Subcutaneous adipose tissue (tissue), 4 donors: ENCODE results near the gene TMEM156. TPM values are rescaled to one million over a fixed set of nuclear protein-coding genes. Genes with fewer than 3 reads are reported as not detected.

Experiments used
- total RNA-seq, 4 donors: library from RNA; depleted of rRNA; stranded (reverse); fragments of >200 nt; gene quantifications; one replicate each; pipeline ENCODE4 v1.1.0, GENCODE V29; 2016
- TF ChIP-seq, protein P1 (sequence below): fragments of 450-650 bp; IDR thresholded peaks from one replicate; pipeline ENCODE4 v1.5.1; 2016; ENCODE audit warnings: low read depth, mild to moderate bottlenecking, control low read depth, antibody characterized with exemption, moderate library complexity

Gene TMEM156
- total RNA-seq, 4 donors from 2014 or later, result 0.49 to 1.0 TPM; not detected in 2

DNA sequence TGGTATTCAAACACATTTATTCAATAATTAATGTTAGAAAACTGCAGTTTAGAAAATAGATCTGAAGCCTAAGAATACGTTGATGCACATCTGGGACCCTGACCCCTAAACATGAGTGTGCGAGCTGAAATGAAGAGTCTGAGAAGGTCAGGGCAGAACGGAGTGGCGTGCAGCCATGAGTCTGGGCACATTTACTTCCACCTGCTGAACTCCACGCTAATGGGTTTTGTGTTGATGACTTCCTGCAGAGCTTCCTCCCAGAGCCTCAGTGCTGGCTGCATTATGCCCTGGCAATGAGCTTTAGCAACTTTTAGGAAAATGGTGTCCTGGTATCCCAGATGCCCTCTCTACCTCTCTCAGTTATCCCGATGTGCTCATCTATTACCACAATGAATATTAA lies 111.5 kb downstream of the TMEM156 start:
- TF ChIP-seq, protein P1, sequence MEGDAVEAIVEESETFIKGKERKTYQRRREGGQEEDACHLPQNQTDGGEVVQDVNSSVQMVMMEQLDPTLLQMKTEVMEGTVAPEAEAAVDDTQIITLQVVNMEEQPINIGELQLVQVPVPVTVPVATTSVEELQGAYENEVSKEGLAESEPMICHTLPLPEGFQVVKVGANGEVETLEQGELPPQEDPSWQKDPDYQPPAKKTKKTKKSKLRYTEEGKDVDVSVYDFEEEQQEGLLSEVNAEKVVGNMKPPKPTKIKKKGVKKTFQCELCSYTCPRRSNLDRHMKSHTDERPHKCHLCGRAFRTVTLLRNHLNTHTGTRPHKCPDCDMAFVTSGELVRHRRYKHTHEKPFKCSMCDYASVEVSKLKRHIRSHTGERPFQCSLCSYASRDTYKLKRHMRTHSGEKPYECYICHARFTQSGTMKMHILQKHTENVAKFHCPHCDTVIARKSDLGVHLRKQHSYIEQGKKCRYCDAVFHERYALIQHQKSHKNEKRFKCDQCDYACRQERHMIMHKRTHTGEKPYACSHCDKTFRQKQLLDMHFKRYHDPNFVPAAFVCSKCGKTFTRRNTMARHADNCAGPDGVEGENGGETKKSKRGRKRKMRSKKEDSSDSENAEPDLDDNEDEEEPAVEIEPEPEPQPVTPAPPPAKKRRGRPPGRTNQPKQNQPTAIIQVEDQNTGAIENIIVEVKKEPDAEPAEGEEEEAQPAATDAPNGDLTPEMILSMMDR, result no peak

DNA sequence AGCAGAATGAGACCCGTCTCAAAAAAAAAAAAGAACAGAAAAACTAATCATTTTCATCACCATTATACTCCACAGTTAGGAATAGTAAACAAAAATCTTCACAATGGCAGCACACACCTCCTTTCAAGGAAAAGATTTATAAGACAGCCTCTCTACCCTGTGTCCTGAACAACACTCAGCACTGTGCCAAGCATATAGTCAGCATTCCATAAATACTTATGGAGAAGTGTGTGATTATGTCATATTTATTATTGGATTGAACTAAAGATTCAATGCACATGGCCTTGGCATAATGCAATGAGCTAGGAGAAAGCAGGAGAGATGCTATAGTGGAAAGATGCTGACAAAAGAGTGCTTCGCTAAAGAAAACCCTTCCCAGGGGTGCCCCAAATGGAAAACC lies 112.0 kb downstream of the TMEM156 start:
- TF ChIP-seq, protein P1, result no peak

DNA sequence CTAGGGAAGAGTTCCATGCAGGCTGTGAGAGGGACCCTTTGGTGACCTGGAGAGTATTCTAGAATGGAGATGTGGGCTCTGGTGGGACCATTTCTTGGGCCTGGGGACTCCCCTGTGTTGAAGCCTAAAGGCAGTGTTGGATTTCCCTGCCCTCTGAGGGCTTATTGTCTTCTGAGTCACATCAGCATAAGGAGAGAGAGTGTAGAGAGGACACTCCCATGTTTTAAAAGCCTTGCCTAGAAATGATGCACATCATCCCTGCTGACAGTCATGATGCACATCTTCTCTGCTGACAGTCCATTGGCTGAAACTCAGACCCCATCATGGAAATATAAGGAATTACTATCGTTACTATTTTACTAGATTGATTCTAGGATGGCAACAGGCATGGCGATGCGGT lies 112.7 kb downstream of the TMEM156 start:
- TF ChIP-seq, protein P1, result no peak

DNA sequence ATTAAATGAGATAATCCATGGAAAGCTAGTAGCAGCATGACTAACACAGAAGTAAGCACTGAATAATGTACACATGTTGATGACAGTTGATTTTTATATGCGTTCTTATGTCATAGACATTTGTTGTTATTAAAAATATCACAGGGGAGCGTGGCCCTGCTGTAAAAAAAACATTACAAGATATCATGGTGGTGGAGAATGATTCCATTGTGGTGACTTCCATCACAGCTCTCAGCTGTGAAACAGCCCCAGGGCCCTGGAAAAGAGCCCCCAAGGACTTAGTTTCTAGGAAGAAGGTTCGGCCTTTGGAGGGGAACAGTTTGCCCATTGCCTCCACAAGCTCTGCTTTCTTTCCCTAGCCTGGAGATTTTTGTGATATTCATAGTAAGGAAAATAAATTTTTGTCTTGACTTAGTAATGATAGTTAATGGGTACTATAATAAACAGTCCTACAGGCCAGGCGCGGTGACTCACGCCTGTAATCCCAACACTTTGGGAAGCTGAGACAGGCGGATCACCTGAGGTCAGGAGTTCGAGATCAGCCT lies 114.7 kb downstream of the TMEM156 start:
- TF ChIP-seq, protein P1, result no peak

Other genes starting within 250 kb of the TMEM156 start
- gene TLR10, start 249.4 kb downstream of the TMEM156 start, total RNA-seq, result 1 to 10 TPM in 1 of 4 donors, under 1 TPM in 2, not detected in 1; 0.34 to 2.1 (median 0.44) TPM
- gene TLR1, start 227.6 kb downstream of the TMEM156 start, total RNA-seq, result 10 to 100 TPM in 3 of 4 donors, 1 to 10 TPM in 1; 8.1 to 70.2 (median 32.1) TPM
- gene TLR6, start 175.6 kb downstream of the TMEM156 start, total RNA-seq, result 10 to 100 TPM in 3 of 4 donors, 1 to 10 TPM in 1; 4.7 to 19.2 (median 10.7) TPM
- gene FAM114A1, start 164.6 kb downstream of the TMEM156 start, total RNA-seq, result 100 to 1,000 TPM in 3 of 4 donors, 10 to 100 TPM in 1; 87.4 to 164 (median 109) TPM
- gene KLHL5, start 29.8 kb upstream of the TMEM156 start, total RNA-seq, result 10 to 100 TPM; 54.6 to 77.5 (median 64.7) TPM
- 10 to 100 TPM; 53.6 to 71.2 (median 66.1) TPM for gene WDR19, start 150.1 kb upstream of the TMEM156 start, total RNA-seq